ENCODE measurements around the gene PAX7.

PAX7 gene

DNA sequence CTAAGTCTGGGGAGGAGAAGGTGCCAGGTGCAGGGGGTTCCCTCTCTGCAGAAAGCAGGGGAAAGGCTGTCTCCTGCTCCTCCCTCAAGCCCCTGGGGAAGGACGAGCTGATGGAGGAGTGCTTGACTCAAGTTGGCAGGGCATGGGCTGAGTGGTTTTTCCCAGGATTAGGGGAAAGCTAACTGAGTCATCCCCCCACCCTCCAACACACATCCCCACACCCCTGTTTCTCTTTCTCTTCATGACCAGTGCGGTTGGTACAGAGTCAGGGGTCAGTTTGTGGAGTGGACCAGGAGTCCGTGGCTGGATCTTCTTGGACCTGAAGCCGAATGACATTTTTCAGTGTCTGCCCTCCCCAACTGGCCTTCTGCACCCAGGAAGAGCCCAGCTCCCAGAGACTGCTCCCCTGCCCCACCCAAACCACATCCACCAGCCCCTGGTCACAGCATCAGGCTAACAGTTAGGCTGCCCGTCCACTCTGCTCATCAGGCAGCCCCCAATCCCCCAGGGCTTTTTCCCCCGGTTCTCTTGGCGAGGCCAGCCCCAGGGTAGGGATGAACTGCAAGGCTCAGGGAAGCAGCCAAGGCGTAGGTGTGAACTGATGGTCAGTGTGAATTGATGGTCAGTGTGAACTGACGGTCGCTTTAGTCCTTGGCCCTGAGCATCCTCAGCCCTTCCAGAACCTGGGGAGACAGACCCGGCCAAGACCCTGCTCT lies 81.0 kb downstream of the PAX7 start:
- DNase-seq = no peak

DNA sequence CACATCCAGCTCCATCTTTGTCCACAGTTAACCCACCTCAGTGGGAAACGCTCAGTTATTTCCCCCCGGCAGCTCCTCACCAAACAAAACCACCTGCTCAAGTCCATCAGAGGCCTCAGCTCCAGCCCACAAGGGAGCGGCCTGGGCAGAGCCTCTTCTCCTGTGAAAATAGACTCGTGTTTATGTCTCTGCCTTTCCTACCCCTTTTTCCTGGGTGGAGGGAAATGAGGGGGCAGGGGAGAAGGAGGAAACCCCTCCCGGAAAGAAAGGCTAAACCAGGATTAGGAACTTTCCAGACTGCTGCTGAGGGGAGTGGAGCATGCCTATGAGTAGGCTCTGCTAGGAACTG lies 81.6 kb downstream of the PAX7 start:
- no peak for DNase-seq

DNA sequence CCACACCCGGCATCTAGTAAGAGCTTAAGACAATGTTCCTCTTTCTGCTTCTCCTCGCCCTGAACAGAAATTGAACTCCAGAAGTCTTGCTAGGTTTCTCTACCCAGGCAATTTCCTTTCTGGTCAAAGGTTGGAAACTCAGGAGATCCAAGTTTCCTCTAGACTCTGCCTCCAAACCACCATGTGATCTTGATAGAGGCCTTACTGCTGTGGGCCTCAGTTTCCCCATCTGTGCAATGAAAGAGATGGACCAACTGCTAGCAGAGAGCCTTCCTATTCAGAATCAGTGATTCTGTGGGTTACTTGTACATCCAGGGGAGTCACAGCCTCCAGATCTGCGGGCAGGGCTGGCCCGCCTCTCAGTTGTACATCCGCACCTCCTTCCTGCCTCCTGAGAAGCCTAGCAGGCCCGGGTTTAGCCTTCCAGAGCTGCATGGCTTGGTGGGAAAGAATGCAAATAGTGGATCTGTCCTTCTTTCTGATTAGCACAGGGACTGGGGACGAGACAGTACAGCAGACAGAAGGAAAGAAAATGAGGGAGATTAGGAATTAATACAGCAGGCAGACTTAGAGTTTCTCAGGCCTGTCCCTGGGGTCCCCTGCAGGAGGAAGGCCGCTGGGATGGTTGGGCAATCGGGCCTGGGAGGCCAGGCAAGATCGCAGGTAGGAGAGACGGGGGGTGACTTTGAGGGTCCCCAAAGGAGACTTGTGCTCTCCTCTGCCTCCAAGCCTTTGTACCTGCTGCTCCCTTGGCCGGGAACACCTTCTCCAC lies 83.9 kb downstream of the PAX7 start:
- no peak for DNase-seq

- DNase-seq = no peak
These were observed 85.6 kb downstream of the PAX7 start for GRCh38 chr1:18716112-18716784.

DNA sequence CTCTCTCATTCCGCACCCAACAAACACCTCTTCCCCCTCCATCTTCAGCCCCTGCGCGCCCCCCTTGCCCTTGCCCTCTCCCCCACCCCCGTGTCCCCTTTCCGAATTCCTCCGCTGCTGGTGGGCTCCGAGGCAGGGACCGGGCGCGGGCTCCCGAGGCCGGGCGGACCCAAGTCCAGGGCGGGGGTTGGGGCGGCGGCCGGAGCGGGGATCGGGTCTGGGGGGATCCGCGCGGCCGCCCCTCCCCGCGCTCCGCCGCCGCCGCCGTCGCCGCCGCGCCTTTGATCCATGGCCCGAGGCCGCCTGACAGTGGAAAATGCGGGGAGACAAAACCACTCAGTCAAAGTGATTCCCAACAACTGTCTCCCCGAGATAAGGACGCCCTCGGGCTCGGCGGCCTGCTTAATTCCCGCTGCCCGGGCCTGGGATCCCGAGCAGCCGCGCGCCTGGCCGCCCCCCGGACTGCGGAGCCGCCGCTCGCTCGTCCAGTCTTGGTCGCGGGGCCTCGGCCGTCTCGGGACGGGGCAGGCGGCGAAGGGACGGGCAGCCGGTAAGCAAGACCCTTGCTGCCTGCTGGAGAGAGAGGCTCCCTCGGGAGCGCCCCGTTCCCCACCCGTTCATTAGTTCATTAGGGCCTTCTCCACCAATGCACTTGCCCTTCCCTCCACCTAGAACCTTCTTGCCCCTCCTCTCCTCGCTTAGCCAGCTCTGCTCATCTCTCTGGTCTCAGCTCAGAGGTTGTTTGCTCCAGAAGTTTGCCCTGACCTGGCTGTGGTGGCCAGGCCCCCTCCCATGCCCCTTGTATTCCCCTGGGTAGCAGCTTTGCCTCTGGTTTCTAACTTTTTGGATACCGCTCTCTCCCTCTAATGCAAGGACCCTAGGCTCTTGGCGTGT lies 86.4 kb downstream of the PAX7 start:
- no peak for DNase-seq

DNA sequence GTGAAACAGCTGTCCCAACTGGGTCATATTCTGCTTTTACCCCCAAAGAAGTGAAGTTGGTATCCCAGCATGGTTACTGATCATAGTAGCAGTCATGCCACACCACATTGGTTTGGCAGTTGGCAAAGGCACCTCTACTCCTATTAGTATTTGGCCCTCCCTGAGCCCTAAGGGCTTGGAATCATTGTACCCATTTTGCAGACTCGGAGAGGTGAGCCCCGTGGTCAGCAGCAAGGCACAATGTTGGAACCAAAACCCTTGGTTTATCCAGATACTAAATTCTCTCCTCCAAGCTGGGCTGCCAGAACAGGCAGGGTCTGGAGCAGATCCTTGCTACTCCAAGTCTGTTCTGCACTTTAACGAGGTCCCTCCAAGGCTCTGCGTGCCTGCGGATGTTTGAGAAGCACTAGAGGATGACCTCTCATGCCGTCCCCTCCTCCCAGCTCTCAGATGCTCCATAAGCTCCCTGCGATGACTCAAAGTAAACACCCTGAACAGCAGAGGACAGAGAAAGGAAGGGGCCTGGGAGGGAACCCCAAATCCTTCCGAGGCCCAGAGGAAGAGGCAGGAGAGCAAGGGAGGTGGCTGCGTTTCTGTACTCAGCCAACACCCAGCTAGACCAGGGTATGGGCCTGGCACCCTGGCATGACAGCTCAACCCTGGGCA lies 89.3 kb downstream of the PAX7 start:
- no peak for DNase-seq

- no peak for DNase-seq
These were observed 90.4 kb downstream of the PAX7 start for GRCh38 chr1:18721041-18721440.

DNA sequence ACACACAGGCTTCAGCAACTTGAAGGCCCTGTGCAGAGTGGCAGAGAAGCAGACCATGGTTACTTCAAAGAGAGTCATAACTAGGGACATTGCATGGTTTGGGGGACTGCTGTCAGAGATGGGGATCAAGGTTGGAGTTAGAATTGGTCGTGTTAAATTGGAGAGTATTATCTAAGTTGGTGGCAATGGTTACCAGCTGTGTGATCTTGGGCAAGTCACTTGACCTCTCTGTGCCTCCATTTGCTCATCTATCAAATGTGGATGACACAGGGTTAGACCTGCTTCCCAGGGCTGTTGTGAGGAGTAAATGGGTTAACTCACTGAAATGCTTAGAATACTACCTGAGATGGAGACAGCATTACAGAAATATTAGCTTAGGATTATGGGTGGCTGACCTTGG lies 91.1 kb downstream of the PAX7 start:
- DNase-seq = no peak

GRCh38 chr1:18722270-18722669 lies 91.6 kb downstream of the PAX7 start:
- no peak for DNase-seq

GRCh38 chr1:18723206-18723605 lies 92.6 kb downstream of the PAX7 start:
- no peak for DNase-seq

GRCh38 chr1:18723701-18724411 lies 93.2 kb downstream of the PAX7 start:
- DNase-seq = no peak

- DNase-seq = no peak
These were observed 94.2 kb downstream of the PAX7 start for GRCh38 chr1:18724801-18725200.

DNA sequence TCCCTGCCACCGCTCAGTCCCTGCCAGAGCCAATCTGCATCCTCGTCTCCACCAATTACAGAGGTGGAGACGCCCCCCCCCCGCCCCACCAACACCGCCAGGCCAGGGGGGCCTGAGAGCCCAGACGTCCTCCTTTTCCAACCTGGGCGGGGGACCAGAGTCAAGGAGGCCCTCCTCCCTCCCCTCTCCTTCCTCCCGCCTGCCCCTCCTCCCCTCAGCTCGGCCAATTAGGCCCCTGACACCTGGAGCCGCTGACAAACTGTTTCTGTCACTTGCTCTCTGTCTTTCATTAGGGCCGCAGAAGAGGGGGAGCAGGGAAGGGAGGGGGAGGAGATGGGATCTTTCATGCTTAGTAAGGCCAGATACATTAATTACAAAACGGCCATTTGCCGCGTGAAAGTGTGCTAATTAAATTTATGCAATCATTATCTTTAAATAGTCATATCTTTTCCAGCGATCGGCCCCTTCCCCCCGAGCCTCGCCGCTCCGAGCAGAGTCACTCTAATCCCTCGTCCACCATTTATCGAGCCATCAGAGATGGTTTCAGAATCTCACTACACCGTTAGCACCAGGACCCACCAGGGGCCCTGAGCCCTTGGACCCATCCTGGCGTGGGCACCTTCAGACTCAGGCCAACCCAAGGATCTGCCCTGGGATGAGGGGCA lies 94.7 kb downstream of the PAX7 start:
- no peak for DNase-seq

DNA sequence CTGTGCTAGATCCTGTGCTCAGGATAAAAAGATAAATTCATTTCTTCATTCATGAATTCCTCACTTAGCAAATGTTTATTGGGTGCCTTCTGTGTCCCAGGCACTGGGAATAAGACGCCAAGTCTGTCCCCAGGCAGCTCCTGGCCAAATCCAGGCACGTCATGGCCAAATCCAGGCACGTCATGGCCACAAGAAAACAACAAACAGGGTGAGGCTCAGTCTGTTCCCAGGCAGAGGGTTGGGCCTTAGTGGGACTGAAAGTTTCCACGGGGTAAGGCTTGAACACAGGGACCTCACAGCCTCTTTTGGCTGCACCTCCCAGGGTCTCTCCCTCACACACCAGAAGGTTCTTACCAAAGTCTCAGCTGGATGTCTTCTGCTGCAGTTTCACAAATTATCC lies 95.7 kb downstream of the PAX7 start:
- DNase-seq = no peak

DNA sequence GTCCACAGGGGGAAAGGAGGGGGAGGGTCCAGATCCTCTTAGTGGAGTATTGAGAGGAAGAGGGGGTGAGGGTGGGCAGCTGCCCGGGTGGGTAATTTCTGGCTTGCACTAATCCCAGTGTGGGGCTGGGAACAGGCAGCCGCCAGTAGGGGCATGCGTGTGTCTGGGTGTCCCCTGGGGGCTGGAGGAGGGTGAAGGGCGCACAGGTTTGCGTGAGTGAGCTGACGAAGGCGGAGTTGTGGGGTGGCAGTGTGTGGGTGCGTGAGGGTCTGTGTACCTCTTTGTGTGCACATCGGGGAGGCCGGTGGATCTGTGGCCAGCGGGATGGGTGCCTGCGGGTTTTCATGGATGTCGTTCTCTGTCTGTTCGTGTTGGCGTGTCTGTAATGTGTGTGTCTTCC lies 97.3 kb downstream of the PAX7 start:
- no peak for DNase-seq

DNA sequence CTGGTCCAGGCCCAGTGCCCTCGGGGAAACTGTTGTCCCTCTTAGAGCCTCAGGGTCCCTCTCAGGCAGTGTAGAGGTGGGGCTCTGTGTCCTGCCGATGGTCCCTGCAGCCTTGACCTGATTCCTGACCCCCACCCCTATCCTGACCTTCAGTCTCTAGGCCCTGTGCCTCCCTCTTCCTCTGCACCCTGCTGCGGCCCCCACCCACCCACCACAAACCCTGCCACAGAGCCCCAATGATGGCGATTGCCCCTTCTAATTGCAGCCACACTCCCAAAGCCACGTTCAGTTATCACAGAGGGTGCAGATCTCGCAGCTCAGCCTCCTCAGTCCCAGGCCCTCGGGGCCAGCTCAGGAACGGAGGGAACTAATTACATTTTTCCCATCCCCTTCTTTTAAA lies 99.7 kb downstream of the PAX7 start:
- no peak for DNase-seq

GRCh38 chr1:18731148-18731547 lies 100.5 kb downstream of the PAX7 start:
- DNase-seq = no peak

DNA sequence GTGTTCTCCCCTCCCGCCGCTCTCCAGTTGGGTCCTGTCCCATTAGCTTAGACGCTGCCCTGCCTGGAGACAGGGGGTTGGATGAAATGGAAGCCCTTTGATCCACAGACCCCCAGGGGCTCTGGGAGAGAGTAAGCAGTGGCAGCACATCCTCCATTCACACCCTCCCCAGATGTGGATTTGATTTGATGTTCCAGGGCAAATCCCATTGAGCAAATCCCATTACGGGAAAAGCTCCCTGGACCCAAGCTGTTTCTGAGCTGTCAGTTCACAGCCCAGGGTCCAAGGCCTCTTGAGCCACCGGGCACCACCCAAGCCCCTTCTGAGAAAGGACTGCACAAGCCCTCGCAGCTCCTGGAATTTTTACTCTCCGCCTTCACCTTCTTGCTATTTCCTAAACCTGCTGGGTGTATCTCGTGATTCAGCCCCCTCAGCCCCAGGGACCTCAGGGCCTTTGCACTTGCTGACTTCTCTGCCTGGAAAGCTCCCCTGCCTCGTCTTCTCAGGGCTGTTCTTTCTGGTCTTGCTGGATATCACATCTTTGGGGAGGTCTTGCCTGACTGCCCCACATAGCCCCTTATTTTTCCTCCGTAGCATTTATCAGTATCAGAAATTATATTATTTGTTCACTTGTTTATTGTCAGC lies 101.1 kb downstream of the PAX7 start:
- DNase-seq = no peak

DNA sequence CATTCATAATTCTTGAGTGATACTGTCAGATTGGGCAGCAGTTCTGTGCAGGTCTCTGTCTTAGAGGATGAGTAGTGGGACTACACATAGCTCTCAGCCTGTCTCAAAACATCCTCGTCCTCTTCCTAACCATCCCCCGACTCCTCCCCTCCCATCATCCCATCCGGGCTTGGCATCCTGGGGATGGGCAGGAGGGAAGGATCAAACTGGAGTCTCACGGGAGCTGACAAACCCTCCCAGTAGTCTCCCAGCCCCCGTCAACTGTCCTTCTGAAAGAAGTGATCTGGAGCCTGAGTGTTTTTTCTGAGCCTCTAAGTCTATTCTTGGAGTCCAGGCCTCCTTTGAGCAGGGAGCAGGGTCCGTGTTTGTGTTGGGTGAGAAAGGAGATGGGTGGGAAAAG lies 102.0 kb downstream of the PAX7 start:
- DNase-seq = no peak

- no peak for DNase-seq
These were observed 103.4 kb downstream of the PAX7 start for GRCh38 chr1:18734001-18734400.
